K562 (cell line): Measurements from ENCODE around the gene C20orf96. TPM values are rescaled to one million over a fixed set of nuclear protein-coding genes. Genes with fewer than 3 reads are reported as not detected.
A peak's percentile ranks its signal among the peaks of the same experiment; 100 is the strongest.

Experiments
- ATF1 ChIP-seq, 2 experiments: fragments of 450-650 bp in 1 of 2; IDR thresholded peaks; 2 replicates each; pipeline ENCODE4 v1.6.1; 2016; ENCODE audit warnings: missing compliant biosample characterization in 1 of 2, missing genetic modification characterization in 1 of 2
- CHD1 ChIP-seq: fragments of 200-600 bp; sonication (generic); IDR thresholded peaks from one replicate; pipeline ENCODE4 v1.6.1; 2012; ENCODE audit warnings: mild to moderate bottlenecking, moderate library complexity, low read length, inconsistent platforms
- GABPB2 ChIP-seq: fragments of 250-450 bp; sonication (Bioruptor Pico); conservative IDR thresholded peaks from 2 replicates; pipeline ENCODE4 v1.5.1; 2021; ENCODE audit warnings: mild to moderate bottlenecking
- KLF6 ChIP-seq: fragments of 250-450 bp; sonication (Bioruptor Pico); IDR thresholded peaks from 2 replicates; pipeline ENCODE4 v1.4.0; 2020; ENCODE audit warnings: mild to moderate bottlenecking, moderate library complexity, borderline replicate concordance
- MAFK ChIP-seq: IDR thresholded peaks from 2 replicates; pipeline ENCODE4 v1.6.1; 2011; ENCODE audit warnings: low read length, improper control_type of control experiment
- MEF2D ChIP-seq: conservative IDR thresholded peaks from 2 replicates; pipeline ENCODE4 v1.6.1; 2016; ENCODE audit warnings: low read depth, missing genetic modification characterization, missing compliant biosample characterization
- MTA1 ChIP-seq: fragments of 450-650 bp; IDR thresholded peaks from 2 replicates; pipeline ENCODE4 v1.6.1; 2017; ENCODE audit warnings: borderline replicate concordance
- NFIC ChIP-seq: fragments of 450-650 bp; IDR thresholded peaks from 2 replicates; pipeline ENCODE4 v1.6.1; 2017; ENCODE audit warnings: mild to moderate bottlenecking, inconsistent platforms
- PTTG1 ChIP-seq: fragments of 450-650 bp; IDR thresholded peaks from 2 replicates; pipeline ENCODE4 v1.6.1; 2016; ENCODE audit warnings: low read depth, mild to moderate bottlenecking, missing genetic modification characterization, missing compliant biosample characterization
- SIN3A ChIP-seq, 2 experiments: fragments of 150-350 bp in 1 of 2; IDR thresholded peaks; 2 replicates each; pipeline ENCODE4 v1.6.1; 2011 to 2016; ENCODE audit warnings: borderline replicate concordance in 2 of 2, low read depth in 2 of 2, low read length in 2 of 2, mild to moderate bottlenecking in 2 of 2, moderate library complexity in 2 of 2; ENCODE audit not compliant: control insufficient read depth in 1 of 2
- SMARCA4 ChIP-seq: fragments of 450-650 bp; IDR thresholded peaks from 2 replicates; pipeline ENCODE4 v1.6.1; 2016
- SP1 ChIP-seq: sonication (generic); formaldehyde crosslinking; IDR thresholded peaks from 2 replicates; pipeline ENCODE4 v1.8.1; 2022; ENCODE audit warnings: mild to moderate bottlenecking, missing genetic modification reagents
- SREBF1 ChIP-seq: fragments of 150-350 bp; IDR thresholded peaks from 2 replicates; pipeline ENCODE4 v1.6.1; 2014; ENCODE audit warnings: antibody characterized with exemption, low read depth, low read length, borderline replicate concordance
- SRSF9 ChIP-seq: fragments of 200-400 bp; formaldehyde crosslinking; IDR thresholded peaks from 2 replicates; pipeline ENCODE4 v1.6.1; 2017; ENCODE audit warnings: low read depth, low read length, borderline replicate concordance
- TAF7 ChIP-seq: fragments of 450-650 bp; IDR thresholded peaks from 2 replicates; pipeline ENCODE4 v1.6.1; 2016; ENCODE audit warnings: missing genetic modification characterization, missing compliant biosample characterization
- ZFPM2 ChIP-seq: fragments of 250-450 bp; sonication (Bioruptor Pico); IDR thresholded peaks from 2 replicates; pipeline ENCODE4 v1.5.1; 2022; ENCODE audit warnings: mild to moderate bottlenecking
- ZNF134 ChIP-seq: fragments of 250-450 bp; sonication (Bioruptor Pico); conservative IDR thresholded peaks from 2 replicates; pipeline ENCODE4 v1.4.0; 2020
- ZNF79 ChIP-seq: fragments of 250-450 bp; sonication (Bioruptor Pico); IDR thresholded peaks from 2 replicates; pipeline ENCODE4 v1.4.0; 2020; ENCODE audit warnings: low read depth, mild to moderate bottlenecking, moderate library complexity
- polyA plus RNA-seq, 8 experiments: library from polyadenylated mRNA; depleted of rRNA in 4 of 8; stranded (reverse) in 5 of 8; unstranded in 3 of 8; fragments of >200 nt; fragmentation: Nextera tagmentation in 2 of 8; fragmentation: Illumina TruSeq in 1 of 8; extraction: Ambion mirVana in 2 of 8; extraction: Trizol in 1 of 8; gene quantifications; 2 replicates each; pipeline versions ENCODE4 v1.2.1 to v1.2.3, GENCODE V29; 2011 to 2014; ENCODE audit warnings: inconsistent platforms in 1 of 8, missing spikeins in 1 of 8
- total RNA-seq, 7 experiments: library from RNA; depleted of rRNA in 6 of 7; stranded (reverse); fragments of >200 nt in 6 of 7; fragmentation: Illumina TruSeq in 2 of 7; extraction: Trizol in 2 of 7; gene quantifications; 2 replicates each; pipeline versions ENCODE4 v1.2.1 to v1.2.3, GENCODE V29; 2011 to 2021; ENCODE audit warnings: low replicate concordance in 1 of 7
- TF ChIP-seq, protein P1 (sequence below): fragments of 450-650 bp; IDR thresholded peaks from 2 replicates; pipeline ENCODE4 v1.7.1; 2018; ENCODE audit warnings: mild to moderate bottlenecking, low read depth; ENCODE audit not compliant: partially characterized antibody
- TF ChIP-seq, protein P2 (sequence below): fragments of 250-450 bp; sonication (Bioruptor Pico); IDR thresholded peaks from 2 replicates; pipeline ENCODE4 v1.4.0; 2020; ENCODE audit warnings: mild to moderate bottlenecking, moderate library complexity
- TF ChIP-seq, protein P3 (sequence below): fragments of 450-650 bp; IDR thresholded peaks from 2 replicates; pipeline ENCODE4 v1.6.1; 2016; ENCODE audit warnings: low read depth, mild to moderate bottlenecking, moderate library complexity
- TF ChIP-seq, protein P4 (sequence below): sonication (generic); formaldehyde crosslinking; IDR thresholded peaks from 2 replicates; pipeline ENCODE4 v1.8.1; 2023; ENCODE audit warnings: mild to moderate bottlenecking, missing genetic modification reagents

C20orf96 gene
- total and polyA plus RNA-seq, 9 of the 15 experiments (the other 6 are each of a cell fraction or from before 2014, with no cell fraction given): 1.7 to 11.7 (median 4.2) TPM

DNA sequence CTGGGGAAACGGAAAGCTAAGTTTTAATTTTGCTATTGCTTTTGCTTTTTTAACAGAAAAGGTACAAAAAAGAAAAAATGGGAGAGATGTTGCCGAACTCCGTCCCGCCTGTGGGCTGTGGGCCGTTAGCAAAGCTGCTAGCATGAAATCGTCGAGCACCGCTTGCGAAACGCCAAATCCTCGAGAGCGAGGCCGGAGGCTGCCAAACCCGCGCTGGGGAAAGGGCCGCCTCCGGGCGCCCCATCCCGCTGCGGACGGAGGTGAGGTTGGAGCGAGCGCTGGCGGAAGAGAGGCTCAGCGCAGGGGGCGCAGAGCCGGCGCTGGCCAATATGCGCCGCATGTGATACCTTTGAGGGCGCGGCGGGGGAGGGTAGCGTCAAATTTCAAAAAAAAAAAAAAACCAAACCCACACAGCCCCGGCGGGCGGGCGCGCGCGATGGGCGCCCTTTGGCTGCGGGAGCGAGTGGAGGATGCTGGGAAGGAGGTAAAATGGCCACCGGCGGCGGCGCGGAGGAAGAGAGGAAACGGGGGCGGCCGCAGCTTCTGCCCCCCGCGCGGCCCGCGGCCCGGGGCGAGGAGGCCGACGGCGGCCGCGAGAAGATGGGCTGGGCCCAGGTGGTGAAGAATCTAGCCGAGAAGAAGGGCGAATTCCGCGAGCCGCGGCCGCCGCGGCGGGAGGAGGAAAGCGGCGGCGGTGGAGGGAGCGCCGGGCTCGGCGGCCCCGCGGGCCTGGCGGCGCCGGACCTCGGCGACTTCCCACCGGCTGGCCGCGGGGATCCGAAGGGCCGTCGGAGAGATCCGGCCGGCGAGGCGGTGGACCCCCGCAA lies 6.8 kb upstream of the C20orf96 start, which contains the start of gene ZCCHC3 (continued):
- TF ChIP-seq SIN3A (IDR thresholded peaks at IDR 0.05; ENCODE audit: borderline replicate concordance in 2 of 2, control insufficient read depth in 1 of 2, low read depth in 2 of 2, low read length in 2 of 2) (no peak), SMARCA4 (no peak), TAF7 (tag) (no peak), SRSF9 (no peak), NFIC (no peak; the same call in 1 of the 2 replicates), MTA1 (peak; percentile 88), MEF2D (tag) (no peak), KLF6 (CRISPR knock-in tag) (no peak), PTTG1 (tag) (no peak), CHD1 (no peak), SP1 (CRISPR knock-in tag) (0 out of 2 replicates have a peak, but pooled peaks have one; percentile 31), MAFK (no peak), SREBF1 (no peak), ZNF79 (CRISPR knock-in tag) (no peak), ATF1 (CRISPR knock-in tag; IDR thresholded peaks at IDR 0.05) (no peak), ATF1 (tag; IDR thresholded peaks at IDR 0.05) (peak; percentile 79), ZNF134 (CRISPR knock-in tag) (no peak), ZFPM2 (CRISPR knock-in tag) (no peak), GABPB2 (CRISPR knock-in tag) (no peak)
- TF ChIP-seq, protein P1, sequence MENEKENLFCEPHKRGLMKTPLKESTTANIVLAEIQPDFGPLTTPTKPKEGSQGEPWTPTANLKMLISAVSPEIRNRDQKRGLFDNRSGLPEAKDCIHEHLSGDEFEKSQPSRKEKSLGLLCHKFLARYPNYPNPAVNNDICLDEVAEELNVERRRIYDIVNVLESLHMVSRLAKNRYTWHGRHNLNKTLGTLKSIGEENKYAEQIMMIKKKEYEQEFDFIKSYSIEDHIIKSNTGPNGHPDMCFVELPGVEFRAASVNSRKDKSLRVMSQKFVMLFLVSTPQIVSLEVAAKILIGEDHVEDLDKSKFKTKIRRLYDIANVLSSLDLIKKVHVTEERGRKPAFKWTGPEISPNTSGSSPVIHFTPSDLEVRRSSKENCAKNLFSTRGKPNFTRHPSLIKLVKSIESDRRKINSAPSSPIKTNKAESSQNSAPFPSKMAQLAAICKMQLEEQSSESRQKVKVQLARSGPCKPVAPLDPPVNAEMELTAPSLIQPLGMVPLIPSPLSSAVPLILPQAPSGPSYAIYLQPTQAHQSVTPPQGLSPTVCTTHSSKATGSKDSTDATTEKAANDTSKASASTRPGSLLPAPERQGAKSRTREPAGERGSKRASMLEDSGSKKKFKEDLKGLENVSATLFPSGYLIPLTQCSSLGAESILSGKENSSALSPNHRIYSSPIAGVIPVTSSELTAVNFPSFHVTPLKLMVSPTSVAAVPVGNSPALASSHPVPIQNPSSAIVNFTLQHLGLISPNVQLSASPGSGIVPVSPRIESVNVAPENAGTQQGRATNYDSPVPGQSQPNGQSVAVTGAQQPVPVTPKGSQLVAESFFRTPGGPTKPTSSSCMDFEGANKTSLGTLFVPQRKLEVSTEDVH: peak; percentile 52
- TF ChIP-seq, protein P2, sequence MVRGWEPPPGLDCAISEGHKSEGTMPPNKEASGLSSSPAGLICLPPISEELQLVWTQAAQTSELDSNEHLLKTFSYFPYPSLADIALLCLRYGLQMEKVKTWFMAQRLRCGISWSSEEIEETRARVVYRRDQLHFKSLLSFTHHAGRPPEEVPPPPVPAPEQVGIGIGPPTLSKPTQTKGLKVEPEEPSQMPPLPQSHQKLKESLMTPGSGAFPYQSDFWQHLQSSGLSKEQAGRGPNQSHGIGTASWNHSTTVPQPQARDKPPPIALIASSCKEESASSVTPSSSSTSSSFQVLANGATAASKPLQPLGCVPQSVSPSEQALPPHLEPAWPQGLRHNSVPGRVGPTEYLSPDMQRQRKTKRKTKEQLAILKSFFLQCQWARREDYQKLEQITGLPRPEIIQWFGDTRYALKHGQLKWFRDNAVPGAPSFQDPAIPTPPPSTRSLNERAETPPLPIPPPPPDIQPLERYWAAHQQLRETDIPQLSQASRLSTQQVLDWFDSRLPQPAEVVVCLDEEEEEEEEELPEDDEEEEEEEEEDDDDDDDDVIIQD (CRISPR knock-in tag): no peak
- TF ChIP-seq, protein P3, sequence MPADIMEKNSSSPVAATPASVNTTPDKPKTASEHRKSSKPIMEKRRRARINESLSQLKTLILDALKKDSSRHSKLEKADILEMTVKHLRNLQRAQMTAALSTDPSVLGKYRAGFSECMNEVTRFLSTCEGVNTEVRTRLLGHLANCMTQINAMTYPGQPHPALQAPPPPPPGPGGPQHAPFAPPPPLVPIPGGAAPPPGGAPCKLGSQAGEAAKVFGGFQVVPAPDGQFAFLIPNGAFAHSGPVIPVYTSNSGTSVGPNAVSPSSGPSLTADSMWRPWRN: no peak
- TF ChIP-seq, protein P4, sequence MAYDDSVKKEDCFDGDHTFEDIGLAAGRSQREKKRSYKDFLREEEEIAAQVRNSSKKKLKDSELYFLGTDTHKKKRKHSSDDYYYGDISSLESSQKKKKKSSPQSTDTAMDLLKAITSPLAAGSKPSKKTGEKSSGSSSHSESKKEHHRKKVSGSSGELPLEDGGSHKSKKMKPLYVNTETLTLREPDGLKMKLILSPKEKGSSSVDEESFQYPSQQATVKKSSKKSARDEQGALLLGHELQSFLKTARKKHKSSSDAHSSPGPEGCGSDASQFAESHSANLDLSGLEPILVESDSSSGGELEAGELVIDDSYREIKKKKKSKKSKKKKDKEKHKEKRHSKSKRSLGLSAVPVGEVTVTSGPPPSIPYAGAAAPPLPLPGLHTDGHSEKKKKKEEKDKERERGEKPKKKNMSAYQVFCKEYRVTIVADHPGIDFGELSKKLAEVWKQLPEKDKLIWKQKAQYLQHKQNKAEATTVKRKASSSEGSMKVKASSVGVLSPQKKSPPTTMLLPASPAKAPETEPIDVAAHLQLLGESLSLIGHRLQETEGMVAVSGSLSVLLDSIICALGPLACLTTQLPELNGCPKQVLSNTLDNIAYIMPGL (CRISPR knock-in tag): no peak
